ENCODE data around the gene KCNT2. TPM values are rescaled to one million over a fixed set of nuclear protein-coding genes. Genes with fewer than 3 reads are reported as not detected.

KCNT2 gene
- total and polyA plus RNA-seq, 7 donors: 0.64 to 3.1 (median 1.8) TPM

GRCh38 chr1:196319301-196319700 is 288.9 kb downstream of the KCNT2 start:
- DNase-seq: no peak
- TF ChIP-seq CTCF (IDR thresholded peaks at IDR 0.05): no peak
- TF ChIP-seq EP300 (IDR thresholded peaks at IDR 0.05): no peak
- TF ChIP-seq POLR2AphosphoS5 (IDR thresholded peaks at IDR 0.05): no peak
- TF ChIP-seq POLR2A (IDR thresholded peaks at IDR 0.05): no peak
- Histone ChIP-seq H3K4me1 (no peaks in the 10 kb centered on the region), H3K27ac (no peak overlapping the region), H3K4me3 (no peak overlapping the region), H3K36me3 (no peaks in the 10 kb centered on the region), H3K9me3 (no peaks in the 10 kb centered on the region), H3K27me3 (no peaks in the 10 kb centered on the region)
- 68 to 89% methylated on average over 2 of the region's 2 CpGs for WGBS, 2 donors
- intact Hi-C loops (cut with DNase I): loop anchor here (2.0 kb wide), 1 partner anchor 342 kb away; no protein-coding TSS in a partner anchor

- no peaks in the 10 kb centered on the region for H3K4me1 ChIP-seq
- no peak overlapping the region for H3K4me3 ChIP-seq
- no peaks in the 10 kb centered on the region for H3K9me3 ChIP-seq
- no peaks in the 10 kb centered on the region for H3K27me3 ChIP-seq
- no peak overlapping the region for H3K27ac ChIP-seq
- H3K36me3 ChIP-seq: no peaks in the 10 kb centered on the region
- intact Hi-C loops (cut with DNase I): loop anchor here (2.0 kb wide), 1 partner anchor 343 kb away; no protein-coding TSS in a partner anchor
- WGBS, 2 donors: 52 to 74% methylated on average over 8 of the region's 8 CpGs
- DNase-seq: no peak
- no peak for TF ChIP-seq POLR2A (IDR thresholded peaks at IDR 0.05)
- TF ChIP-seq CTCF (IDR thresholded peaks at IDR 0.05): peak in 2 of 4 experiments; percentile 41
Observed at GRCh38 chr1:196317535-196318522, 290.4 kb downstream of the KCNT2 start.

GRCh38 chr1:196312739-196313138 is 295.5 kb downstream of the KCNT2 start:
- no peak for DNase-seq
- H3K27me3 ChIP-seq: no peaks in the 10 kb centered on the region
- 92 to 95% methylated on average over 1 of the region's 1 CpG for WGBS, 2 donors
- TF ChIP-seq POLR2AphosphoS5 (IDR thresholded peaks at IDR 0.05): no peak
- TF ChIP-seq POLR2A (IDR thresholded peaks at IDR 0.05): no peak
- TF ChIP-seq EP300 (IDR thresholded peaks at IDR 0.05): no peak
- no peak for TF ChIP-seq CTCF (IDR thresholded peaks at IDR 0.05)
- no peak overlapping the region for H3K4me3 ChIP-seq
- intact Hi-C loops (cut with DNase I): no loop called here
- H3K4me1 ChIP-seq: no peaks in the 10 kb centered on the region
- no peak overlapping the region for H3K27ac ChIP-seq
- H3K9me3 ChIP-seq: no peaks in the 10 kb centered on the region
- no peaks in the 10 kb centered on the region for H3K36me3 ChIP-seq

GRCh38 chr1:196309386-196309785 is 298.9 kb downstream of the KCNT2 start:
- DNase-seq: no peak
- intact Hi-C loops (cut with DNase I): no loop called here
- no peaks in the 10 kb centered on the region for H3K4me1 ChIP-seq
- H3K36me3 ChIP-seq: no peaks in the 10 kb centered on the region
- H3K27ac ChIP-seq: no peak overlapping the region
- 25 to 52% methylated on average over 1 of the region's 1 CpG for WGBS, 2 donors
- H3K9me3 ChIP-seq: no peaks in the 10 kb centered on the region
- no peak for TF ChIP-seq CTCF (IDR thresholded peaks at IDR 0.05)
- no peak for TF ChIP-seq POLR2A (IDR thresholded peaks at IDR 0.05)
- no peak for TF ChIP-seq EP300 (IDR thresholded peaks at IDR 0.05)
- no peak for TF ChIP-seq POLR2AphosphoS5 (IDR thresholded peaks at IDR 0.05)
- no peak overlapping the region for H3K4me3 ChIP-seq
- H3K27me3 ChIP-seq: no peaks in the 10 kb centered on the region

Measured in sigmoid colon (tissue), 7 donors.